CD4-positive, alpha-beta T cell treated with Interleukin-15 for 1 hour (primary cell): ENCODE data around the gene PDE1A.

Source experiments
- DNase-seq: peaks from one replicate; pipeline ENCODE4 v3.0.0-alpha.2; 2020

PDE1A gene

DNA sequence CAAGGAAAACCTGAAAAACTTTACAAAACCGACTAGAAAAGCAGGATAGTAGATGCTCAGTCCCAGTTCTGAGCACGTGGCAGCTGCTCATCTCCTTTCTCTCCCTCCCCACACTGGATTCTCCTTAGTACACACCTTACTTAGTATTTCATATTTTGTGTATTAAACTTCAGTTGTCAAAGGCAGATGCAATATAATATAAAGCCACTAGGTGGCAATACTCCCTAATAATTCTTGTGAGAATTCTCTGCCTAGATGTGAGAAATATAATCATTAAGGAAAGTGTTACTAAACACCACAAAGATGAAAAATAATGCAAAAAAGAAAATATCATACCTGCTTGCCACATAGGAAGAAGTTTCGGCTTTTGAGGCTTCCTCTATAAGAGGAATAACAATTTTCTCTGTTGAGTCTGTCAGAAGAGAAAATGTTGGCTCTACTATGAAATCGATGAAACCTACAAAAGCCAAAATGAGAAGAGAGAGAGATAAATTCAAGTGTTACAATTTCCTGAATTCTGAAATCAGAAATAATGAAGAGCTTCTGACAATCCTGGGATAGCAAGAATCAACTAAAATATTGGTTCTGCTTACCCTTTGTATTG, 240.6 kb downstream of the PDE1A start:
- DNase-seq, result no peak

DNA sequence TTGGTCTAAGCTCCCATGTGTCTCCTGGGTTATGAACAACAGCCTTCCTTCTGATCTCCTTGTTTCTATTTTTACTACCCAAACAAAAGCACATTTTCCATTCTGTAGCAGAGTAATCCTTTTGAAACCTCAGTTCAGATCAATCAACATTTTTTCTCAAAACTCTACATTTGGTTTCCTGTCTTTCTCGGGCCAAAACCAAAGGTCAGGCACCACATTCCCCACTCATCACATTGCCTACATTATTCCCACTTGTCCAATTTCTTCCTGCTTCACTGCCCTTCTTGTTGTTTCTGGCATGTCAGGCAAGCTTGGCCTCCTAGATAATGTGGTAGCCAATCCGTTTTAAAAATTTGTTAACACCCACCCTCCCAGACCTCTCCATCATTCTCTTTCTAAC, 244.4 kb downstream of the PDE1A start:
- DNase-seq, result no peak

DNA sequence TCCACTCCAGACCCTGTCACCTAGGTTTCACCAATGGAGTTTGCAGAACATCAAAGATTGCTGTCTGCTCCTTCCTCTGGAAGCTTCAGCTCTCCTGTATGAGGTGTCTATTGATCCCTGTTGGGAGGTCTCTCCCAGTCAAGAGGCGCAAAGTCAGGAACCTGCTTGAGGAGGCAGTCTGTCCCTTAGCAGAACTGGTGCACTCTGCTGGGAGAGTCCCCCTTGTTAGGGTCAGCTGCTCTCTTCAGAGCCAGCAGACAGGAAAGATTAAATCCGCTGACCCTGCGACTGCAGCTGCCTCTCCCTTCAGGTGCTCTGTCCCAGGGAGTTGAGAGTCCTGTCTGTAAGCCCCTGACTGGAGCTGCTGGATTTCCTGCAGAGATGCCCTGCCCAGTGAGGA, 245.5 kb downstream of the PDE1A start:
- no peak for DNase-seq

DNA sequence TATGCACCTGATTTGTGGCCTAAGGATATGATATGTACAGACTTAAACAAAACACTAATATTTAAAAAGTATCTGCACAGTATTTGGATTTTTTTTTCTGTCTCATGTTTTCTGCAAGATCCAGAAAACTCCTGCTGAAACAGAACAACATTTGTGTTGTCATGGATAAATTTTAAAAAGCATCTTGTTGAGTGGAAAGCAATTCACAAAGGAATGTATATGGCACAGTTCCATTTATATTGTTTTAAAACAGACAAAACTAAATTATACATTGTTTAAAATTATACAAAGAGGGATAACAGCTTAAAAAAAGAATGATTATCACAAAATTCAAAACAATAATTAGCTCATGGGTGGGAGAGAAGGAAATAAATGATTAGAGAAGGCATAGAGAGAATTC, 247.7 kb downstream of the PDE1A start:
- no peak for DNase-seq

DNA sequence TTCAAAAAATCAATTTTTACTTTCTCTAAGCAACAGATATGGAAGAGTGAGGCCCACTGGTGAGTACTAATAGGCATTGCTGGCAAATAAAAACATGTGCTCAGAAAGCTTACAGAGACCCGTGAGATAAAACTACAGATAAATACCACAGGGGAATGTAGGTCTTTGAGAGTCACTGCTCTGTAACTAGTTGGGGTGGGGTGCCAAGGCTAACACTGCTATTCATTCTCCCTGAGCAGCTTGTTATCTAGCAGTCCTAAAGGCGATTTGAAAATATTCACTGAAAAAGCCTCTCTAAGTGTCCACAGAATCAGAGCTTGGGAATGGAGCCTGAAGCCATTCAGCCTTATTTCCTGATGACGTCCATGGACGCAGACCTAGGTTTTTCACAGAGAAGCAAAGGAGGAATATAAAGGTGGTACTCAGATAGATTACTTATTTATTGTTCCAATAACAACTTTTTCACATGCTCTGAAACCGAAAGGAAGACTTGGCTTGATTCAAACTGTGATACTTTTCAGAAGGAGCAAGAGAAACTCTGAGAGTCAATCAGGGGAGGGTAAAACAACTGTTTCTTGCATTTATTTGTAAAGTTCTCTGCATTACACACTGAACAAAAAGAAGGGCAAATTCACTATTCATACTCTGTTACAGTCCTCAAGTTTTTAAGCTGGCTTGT, 252.8 kb downstream of the PDE1A start:
- DNase-seq, result no peak

DNA sequence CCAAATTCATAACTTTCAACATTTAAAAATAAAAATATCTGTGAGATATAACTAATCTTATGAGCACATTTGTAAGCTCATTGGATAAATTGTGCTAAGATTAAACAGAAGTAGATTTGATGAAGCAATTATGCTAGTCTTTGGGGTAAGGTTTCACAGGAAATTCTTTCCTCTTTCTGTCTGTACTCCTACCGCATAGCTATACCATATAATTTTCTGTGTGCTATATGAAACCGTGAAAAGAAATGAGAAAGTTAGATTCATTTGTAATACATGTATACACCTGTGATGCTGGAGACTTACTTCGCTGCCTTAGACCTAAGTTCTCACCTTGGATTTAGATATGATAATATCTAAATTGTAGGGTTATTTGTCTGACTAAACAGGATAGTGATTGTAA, 256.5 kb downstream of the PDE1A start:
- DNase-seq, result no peak

DNA sequence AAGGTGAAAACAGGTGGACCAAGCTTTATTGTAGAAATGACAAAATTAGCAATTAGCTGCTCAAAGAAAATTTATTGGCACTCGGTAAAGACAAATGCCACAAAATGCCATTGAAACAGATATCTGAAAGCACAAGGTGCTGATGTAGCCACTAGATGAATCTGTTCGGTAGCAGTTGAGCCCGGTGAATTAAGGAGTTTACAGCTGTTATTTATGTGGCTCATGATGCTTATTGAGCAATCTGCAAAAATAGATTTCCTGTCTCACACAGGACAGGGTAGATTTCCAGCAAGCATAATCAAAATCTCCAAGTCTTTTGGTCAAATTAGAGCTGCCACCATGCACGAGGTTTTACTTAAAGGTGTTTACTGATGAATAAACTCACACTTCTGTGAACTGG, 259.0 kb downstream of the PDE1A start:
- no peak for DNase-seq

DNA sequence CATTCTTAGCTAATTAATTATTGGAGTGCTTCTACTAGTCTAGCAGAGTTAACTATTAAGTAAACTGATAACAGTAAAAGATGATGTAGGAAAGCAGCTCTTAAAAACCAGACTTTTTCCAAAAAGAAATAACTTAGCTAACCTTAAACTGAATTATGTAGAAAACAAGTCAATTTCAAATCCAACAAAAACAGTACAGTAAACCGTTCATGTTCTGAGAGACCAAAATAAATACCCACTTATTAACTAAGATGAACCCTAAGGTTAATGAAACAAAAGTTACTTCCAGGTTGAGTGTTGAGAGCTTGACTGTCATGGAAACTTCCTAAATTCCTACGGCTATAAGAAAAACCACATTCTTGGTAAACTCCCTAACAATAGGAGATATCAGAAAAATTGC, 260.0 kb downstream of the PDE1A start:
- DNase-seq, result no peak

DNA sequence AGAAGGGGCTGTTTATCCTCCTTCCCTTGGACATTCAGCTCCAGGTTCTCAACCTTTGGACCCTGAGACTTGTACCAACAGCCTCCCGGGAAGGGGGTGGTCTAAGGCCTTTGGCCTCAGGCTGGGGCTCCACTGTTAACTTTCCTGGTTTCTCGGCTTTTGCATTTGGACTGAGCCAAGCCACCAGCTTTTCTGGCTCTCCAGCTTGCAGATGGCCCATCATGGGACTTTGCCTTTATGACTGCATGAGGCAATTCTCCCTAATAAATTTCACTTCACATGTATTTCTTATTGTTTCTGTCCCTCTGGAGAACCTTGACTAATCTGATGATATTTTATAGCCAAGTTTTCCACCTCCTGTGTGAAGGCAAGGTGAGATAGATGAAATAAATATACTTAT, 260.4 kb downstream of the PDE1A start:
- DNase-seq, result no peak

DNA sequence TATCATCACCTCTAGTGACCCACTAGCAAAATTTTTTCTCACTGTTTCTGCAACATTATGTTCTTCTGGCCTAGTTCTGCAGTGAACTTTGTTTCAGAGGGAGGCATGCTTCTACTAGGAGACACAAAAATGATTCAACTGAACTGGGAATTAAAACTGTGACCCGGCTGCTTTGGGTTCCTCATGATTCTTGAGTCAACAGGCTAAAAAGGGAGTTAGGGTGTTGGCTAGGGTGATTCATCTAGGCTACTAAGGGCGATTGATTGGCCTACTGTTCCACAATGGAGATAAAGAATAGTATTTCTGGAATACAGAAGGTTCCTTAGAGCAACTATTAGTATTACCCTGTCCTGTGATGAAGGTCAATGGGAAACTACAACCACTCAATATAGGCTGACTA, 261.6 kb downstream of the PDE1A start:
- DNase-seq, result no peak

DNA sequence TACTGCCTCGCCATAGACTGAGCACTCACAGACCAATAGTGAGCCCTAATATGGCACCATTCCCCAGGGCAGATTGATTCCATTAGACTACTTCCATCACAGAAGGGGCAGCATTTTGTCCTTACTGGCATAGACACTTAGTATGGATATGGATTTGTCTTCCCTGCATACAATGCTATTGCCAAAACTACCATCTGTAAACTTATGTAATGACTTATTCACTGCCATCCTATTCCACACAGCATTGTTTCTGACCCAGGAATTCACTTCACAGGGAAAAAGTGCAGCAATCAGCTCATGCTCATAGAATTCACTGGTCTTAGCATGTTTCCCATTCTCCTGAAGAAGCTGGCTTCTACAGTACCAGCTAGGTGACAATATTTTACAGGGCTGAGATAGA, 262.1 kb downstream of the PDE1A start:
- DNase-seq, result no peak

DNA sequence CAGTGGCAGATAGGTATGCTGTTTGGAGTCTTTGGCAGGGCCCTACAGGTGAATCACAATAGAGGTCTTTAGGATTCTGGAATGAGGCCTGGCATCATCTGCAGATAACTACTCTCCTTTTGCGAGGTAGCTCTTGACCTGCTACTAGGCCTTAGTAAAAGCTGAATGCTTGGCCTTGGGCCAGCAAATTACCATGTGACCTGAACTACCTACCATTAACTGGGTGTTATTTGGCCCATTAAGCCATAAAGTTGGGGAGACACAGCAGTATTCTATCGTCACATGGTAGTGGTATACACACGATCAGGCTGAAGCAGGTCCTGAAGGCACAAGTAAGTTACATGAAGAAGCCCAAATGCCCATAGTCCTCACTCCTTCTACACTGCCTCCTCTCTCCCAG, 263.0 kb downstream of the PDE1A start:
- no peak for DNase-seq

DNA sequence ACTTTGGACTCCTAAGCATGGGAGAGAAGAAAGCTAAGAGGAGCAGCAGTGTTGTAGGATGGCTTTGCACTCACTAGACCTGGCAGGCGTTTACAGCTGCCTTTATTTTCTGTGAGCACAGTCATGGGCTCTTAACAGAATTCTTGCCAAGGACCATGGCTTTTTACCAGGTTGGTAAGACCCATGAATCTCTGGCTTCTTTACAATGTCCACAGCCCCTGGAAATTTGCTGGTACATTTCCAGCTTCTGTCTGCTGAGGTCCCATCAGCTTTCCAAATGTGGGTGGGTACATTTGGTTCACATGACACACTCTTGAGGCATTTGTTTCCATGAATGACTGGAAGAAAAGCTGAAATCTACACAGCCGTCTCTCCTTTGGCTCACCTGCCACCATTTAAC, 278.5 kb downstream of the PDE1A start:
- DNase-seq, result no peak

DNA sequence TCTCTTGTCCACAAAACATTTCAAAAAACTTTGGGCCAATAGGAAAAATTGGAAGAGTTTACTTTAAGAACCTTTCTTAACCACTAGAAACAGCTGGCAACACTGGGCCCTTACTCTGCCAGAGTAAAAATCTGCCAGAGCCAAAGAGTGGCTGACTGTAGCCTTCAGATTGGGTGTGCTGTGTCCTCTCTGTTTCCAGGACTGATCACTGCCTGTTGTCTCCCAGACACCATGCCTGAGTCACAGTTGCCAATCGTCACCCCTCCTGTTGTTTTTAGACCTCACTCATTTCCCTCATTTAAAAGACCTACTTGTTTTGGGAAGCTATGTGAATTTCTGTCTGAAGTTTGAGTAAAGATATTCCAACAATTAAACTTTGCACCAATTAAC, 282.1 kb downstream of the PDE1A start:
- DNase-seq, result no peak

DNA sequence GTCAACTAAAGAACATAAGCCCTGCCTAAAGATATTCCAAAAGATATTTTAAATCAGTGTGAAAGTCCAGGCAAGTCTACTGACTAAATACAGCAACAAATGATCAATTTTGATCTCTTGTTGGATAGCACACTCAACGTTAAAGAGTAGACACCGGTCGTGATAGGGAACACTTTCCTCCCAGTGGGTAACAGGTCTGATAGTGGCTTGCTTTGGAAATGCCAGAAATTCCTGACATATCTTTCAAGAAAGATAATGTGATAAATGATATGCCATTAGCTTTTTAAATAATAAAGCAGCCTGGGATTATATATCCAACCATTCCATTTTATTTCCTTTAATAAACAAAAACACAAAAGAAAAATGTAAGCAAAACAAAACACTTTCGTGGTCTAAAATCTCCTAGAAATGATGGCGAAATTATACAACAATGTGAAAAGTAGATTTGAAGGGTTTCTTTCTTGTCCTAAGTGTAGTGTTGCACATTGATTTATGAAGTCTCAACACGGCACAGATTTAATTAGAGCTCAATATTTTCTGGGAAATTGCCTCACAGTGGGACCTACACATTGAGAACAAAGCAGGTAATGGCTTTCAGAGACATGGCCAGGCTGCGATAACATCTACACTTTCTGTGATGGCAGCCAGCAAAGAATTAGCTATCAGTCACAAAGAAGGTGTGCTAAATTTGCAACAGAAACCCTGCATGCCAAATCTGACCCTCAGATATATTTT, 282.6 kb downstream of the PDE1A start:
- DNase-seq, result no peak

DNA sequence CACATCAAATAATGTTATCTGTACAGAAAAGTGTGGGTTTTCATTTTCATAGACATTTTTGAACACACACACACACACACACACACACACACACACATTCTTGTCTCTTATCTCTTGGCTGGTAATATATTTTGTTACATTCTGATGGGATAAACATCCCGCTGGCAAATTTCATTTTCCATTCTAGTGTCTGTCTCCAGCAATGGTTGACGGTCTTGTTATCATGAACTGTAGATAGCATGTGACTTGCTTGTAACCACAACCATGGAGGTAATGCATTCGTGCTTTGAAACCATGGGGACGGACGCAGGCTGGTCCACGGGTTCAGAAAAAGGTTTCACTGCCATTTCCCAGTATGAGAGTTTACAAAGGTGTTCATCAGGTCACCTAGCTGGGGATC, 284.8 kb downstream of the PDE1A start:
- no peak for DNase-seq

DNA sequence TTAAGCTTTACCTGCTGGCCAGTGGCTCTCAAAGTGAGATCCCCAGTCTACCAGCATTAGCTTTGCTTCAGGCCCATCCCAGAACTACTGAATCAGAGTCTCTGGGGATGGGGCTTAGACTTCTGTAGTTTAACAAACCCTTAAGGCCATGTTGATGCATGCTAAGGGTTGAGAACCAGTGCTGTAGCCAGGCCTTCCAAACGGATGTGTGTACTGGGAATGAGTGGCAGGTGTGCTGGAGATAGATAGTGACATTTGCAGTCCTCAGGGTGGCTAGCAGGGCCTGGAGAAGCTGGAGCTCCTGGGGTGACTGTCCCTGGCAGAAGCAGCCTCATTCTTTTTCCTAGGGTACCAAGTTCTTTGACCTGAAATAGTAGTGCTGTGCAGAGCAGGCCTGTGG, 292.6 kb downstream of the PDE1A start:
- DNase-seq, result no peak

DNA sequence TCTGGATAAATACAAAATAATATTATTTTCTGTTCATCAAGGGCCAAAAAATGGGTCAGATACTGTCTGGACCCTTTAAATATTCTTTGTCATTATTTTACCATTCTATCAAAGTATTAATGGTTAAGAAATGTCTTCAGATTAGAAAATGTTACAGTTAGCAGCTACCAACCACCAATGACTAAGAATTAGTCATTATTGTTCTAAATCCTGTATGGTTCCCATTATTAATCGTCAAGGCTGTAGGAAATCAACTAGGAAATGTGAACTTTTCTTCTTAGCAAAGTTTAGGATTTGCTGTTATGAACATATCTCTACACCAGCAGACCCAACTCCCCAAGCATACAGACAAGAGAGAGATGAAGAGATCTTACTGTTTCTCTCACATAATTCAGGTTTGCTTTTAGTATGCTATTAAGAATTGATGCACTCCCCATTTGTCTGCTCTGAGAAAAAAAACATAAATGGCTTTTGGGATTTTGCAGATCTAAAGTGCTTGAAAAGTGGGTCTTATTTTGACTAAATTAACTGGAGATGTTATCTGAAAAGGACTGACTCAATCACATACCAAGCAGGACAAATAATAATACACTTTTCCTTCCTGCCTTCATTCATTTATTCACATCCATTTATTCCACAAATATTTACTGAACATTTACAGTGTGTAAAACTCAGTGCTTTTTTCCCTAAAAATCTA, 293.5 kb downstream of the PDE1A start:
- no peak for DNase-seq

DNA sequence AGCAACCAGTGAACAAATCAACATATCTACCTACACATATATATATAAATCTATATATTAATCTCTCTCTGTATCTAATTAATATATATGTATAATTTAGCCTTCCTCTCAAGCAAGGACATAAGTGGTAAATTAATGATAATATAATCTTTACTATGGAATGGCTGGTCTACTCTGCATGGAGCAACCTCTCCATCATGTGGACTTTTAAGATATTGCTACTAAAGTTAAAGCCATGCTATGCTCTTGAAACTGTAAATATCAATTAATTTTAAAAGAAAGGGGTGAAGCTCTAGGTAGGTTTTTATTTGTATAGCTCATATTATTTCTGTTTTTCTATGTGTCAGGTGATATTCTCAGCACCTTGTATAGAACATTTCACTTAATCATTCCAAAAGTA, 294.2 kb downstream of the PDE1A start:
- DNase-seq, result no peak

DNA sequence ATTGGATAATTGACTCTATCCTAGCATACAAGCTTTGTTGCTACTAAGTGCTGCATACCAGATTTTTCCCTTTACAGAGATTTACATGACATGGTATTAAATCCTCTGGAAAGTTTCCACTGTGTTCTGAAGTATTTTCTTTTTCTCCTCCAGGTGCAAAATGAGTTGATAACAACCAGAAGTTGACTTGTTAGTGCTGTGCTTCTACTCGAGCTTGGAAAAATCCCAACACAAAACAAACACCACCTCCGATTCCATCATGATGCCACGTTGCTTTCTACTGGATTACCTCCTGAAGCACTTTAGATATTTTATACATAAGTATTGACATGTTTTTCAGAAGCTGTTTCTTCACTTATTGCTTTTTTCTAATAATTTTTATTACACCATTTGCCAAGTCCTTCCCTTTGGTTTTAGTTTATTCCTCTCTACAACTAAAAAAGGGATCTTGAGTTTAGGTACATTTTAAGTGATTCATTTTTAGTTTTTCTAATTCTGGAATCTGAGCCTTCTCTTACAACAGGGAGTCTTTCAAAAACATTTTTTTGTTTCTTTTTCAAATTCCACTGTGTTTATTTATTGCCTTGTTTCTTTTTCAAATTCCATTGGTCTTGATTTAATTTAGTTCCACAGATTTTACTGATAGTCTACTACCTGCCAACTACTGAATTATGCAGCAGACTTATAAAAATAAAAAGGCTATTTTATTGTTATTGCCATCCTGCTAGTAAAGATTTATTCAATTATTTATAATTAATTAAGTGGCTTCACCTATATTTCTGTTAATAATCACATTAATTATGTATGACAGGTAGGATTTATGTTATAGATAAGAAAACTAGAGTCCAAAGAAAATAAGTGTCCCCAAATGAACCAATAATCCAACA, 297.8 kb downstream of the PDE1A start:
- no peak for DNase-seq

DNA sequence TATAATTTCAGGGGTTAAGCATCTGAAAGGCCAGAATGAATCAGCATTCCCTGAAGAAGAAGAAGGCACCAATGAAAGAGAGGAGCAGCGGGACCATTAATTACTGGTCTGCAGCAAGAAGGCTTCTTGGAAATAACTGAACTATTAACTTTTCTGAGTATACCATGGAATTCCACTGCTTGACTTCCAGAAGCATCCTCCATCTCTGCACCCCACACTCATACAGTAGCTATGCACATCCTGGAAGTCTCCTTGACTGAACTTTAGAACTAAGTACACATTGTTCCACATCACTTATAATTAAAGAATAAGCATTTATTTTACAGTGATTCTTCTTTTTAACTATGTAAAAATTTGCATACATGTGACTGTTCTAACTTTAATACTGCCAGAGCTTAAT, 309.6 kb downstream of the PDE1A start:
- DNase-seq, result no peak

DNA sequence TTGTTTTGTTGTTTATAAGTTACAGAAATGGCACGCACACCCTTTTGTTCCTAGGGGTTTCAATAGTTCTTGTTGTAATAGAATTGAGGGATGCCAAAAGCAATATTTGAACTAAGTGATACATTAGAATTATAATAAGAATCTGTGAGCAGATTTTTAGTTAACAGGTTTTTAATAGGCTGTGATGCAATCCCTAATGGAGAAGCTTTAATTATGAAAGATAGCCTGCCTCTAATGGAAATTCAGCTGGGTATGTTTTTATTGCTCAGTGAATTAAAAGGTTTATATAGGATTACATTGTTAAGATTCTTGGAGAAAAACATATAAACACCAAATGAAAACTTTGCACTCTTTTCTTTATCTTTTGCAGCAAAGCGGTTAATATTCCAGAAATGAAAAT, 310.1 kb downstream of the PDE1A start:
- DNase-seq, result no peak

DNA sequence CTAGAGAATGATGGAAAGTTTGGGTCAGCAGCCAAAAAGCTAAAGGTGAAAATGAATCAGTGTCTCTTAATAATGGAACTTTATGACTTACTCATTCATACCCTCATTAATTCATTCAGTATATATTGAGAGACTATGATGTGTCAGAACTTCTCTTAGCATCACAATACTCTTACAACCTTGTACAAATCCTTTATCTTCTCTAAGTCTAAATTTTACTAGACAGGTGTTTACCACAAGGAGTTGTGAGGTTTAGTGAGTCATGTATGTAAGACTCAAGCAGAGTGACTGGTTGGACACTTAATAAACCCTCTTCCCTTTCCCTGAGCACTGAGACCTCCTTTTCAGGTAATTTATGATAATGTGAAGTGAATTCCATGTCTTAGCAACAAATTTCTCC, 311.6 kb downstream of the PDE1A start:
- no peak for DNase-seq
